Forelimb muscle (tissue), 1 donor: Measurements from ENCODE around the gene KLF7. TPM values are rescaled to one million over a fixed set of nuclear protein-coding genes. Genes with fewer than 3 reads are reported as not detected.

Source experiments
- polyA plus RNA-seq: library from polyadenylated mRNA; unstranded; fragments of 120-200 nt; gene quantifications from one replicate; pipeline ENCODE4 v1.2.1, GENCODE V29; 2013; ENCODE audit not compliant: insufficient read length

Gene KLF7
- polyA plus RNA-seq, 1 donor = 12.5 TPM

Other genes with a start within 250 kb of the KLF7 start
- gene CPO, start 226.4 kb downstream of the KLF7 start, polyA plus RNA-seq = 0.38 TPM